Measurements from ENCODE around the gene RPL38. TPM values are rescaled to one million over a fixed set of nuclear protein-coding genes. Genes with fewer than 3 reads are reported as not detected.

The RPL38 gene
- total and polyA plus RNA-seq, 8 donors: 395 to 1,054 (median 577) TPM

DNA sequence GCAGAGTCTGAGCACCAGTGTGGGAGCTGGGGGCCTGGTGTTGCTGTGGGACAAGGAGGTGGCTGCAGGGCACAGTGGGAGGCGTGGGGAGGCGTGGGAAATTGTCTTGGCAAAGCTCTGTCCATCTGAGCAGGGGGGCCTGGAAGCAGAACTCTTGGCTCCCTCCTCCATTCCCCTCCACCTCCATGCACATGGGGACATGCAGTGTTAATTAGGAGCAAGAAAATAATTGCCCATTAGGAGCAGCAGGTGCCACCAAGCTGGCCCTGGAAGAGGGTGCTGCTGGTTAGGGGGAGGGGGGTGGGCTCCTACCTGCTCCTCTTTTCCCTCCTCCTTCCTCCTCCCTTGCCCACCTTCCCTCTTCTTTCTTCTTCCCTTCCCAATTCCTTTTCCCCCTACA is 14.4 kb downstream of the RPL38 start:
- intact Hi-C loops (cut with DNase I): loop anchor here in 1 of 3 donors (10.0 kb wide), 1 partner anchor 77 kb away; no protein-coding TSS in a partner anchor
- H3K9me3 ChIP-seq: no peaks in the 10 kb centered on the region
- no peak overlapping the region for H3K4me3 ChIP-seq
- WGBS, 2 donors: 88 to 100% methylated on average over 2 of the region's 2 CpGs
- H3K27me3 ChIP-seq: no peaks in the 10 kb centered on the region
- no peak overlapping the region for H3K27ac ChIP-seq
- ATAC-seq: no peak
- DNase-seq: no peak
- no peak for FAIRE-seq
- TF ChIP-seq, protein P1, sequence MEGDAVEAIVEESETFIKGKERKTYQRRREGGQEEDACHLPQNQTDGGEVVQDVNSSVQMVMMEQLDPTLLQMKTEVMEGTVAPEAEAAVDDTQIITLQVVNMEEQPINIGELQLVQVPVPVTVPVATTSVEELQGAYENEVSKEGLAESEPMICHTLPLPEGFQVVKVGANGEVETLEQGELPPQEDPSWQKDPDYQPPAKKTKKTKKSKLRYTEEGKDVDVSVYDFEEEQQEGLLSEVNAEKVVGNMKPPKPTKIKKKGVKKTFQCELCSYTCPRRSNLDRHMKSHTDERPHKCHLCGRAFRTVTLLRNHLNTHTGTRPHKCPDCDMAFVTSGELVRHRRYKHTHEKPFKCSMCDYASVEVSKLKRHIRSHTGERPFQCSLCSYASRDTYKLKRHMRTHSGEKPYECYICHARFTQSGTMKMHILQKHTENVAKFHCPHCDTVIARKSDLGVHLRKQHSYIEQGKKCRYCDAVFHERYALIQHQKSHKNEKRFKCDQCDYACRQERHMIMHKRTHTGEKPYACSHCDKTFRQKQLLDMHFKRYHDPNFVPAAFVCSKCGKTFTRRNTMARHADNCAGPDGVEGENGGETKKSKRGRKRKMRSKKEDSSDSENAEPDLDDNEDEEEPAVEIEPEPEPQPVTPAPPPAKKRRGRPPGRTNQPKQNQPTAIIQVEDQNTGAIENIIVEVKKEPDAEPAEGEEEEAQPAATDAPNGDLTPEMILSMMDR (IDR thresholded peaks at IDR 0.05): no peak
- H3K36me3 ChIP-seq: no peaks in the 10 kb centered on the region
- H3K4me1 ChIP-seq: no peaks in the 10 kb centered on the region

GRCh38 chr17:74218436-74218835 is 15.0 kb downstream of the RPL38 start:
- TF ChIP-seq, protein P1 (IDR thresholded peaks at IDR 0.05): no peak
- Histone ChIP-seq H3K9me3 (no peaks in the 10 kb centered on the region), H3K4me3 (no peak overlapping the region), H3K36me3 (no peaks in the 10 kb centered on the region), H3K27me3 (no peaks in the 10 kb centered on the region), H3K4me1 (no peaks in the 10 kb centered on the region), H3K27ac (no peak overlapping the region)
- DNase-seq (peak in 1 of 6 donors; percentile 42), ATAC-seq (no peak), FAIRE-seq (no peak)
- 81 to 94% methylated on average over 8 of the region's 8 CpGs for WGBS, 2 donors
- intact Hi-C loops (cut with DNase I): loop anchor here in 1 of 3 donors (10.0 kb wide), 1 partner anchor 76 kb away; no protein-coding TSS in a partner anchor

- Histone ChIP-seq H3K9me3 (no peaks in the 10 kb centered on the region), H3K36me3 (no peaks in the 10 kb centered on the region), H3K4me1 (no peaks in the 10 kb centered on the region), H3K4me3 (no peak overlapping the region), H3K27me3 (no peaks in the 10 kb centered on the region), H3K27ac (no peak overlapping the region)
- DNase-seq: no peak
- TF ChIP-seq, protein P1 (IDR thresholded peaks at IDR 0.05): no peak
- ATAC-seq: no peak
- no peak for FAIRE-seq
- 78 to 88% methylated on average over 3 of the region's 3 CpGs for WGBS, 2 donors
- intact Hi-C loops (cut with DNase I): loop anchor here in 1 of 3 donors (10.0 kb wide), 1 partner anchor 75 kb away; no protein-coding TSS in a partner anchor
These were observed 16.2 kb downstream of the RPL38 start for GRCh38 chr17:74219576-74220133.

DNA sequence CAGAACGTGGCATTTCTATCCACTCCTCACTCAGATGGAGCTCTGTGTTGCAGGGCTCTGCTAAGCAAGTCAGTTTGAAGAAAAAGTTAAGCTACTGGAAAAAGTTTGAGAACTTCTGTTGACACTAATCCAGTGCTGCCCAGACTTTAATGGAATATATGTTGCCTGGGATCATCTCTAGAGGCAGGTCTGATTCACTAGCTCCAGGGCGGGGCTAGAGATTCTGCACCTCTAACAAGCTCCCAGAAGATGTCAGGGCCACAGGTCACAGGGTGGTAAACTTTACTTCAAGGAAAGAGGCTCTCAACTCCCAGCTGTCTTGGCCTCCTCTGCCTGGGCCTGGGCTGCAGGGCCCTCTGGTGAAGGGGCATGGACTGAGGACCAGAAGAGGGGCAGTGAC is 16.7 kb downstream of the RPL38 start:
- intact Hi-C loops (cut with DNase I): no loop called here
- DNase-seq: no peak
- Histone ChIP-seq H3K4me1 (no peaks in the 10 kb centered on the region), H3K36me3 (no peaks in the 10 kb centered on the region), H3K4me3 (no peak overlapping the region), H3K27me3 (no peaks in the 10 kb centered on the region), H3K27ac (no peak overlapping the region), H3K9me3 (no peaks in the 10 kb centered on the region)
- TF ChIP-seq, protein P1 (IDR thresholded peaks at IDR 0.05): no peak
- WGBS, 2 donors: 87 to 94% methylated on average over 2 of the region's 2 CpGs
- no peak for ATAC-seq
- FAIRE-seq: no peak

Measured in pancreas (tissue), 10 donors.